Transverse colon (tissue), 4 donors: ENCODE results near the gene ARNT2.

Experiments used
- EP300 ChIP-seq: sonication (generic); formaldehyde crosslinking; IDR thresholded peaks from one replicate; pipeline ENCODE4 v1.6.1; 2017; ENCODE audit warnings: antibody characterized with exemption, low read depth
- POLR2A ChIP-seq: fragments of 450-650 bp; IDR thresholded peaks from one replicate; pipeline ENCODE4 v1.6.1; 2016; ENCODE audit warnings: antibody characterized with exemption, mild to moderate bottlenecking, moderate library complexity
- POLR2AphosphoS5 ChIP-seq, 3 donors: sonication (generic); formaldehyde crosslinking; IDR thresholded peaks; one replicate each; pipeline ENCODE4 v1.6.1; 2016; ENCODE audit warnings: antibody characterized with exemption in 3 of 3
- TF ChIP-seq, protein P1 (sequence below), 5 experiments: fragments of 200-600 bp in 3 of 5; fragments of 450-650 bp in 2 of 5; sonication (generic) in 3 of 5; IDR thresholded peaks; 1 replicate in 2 of 5; 2 replicates in 3 of 5; pipeline ENCODE4 v1.5.1; 2016 to 2017; ENCODE audit warnings: antibody characterized with exemption in 5 of 5, inconsistent platforms in 3 of 5, mild to moderate bottlenecking in 2 of 5, moderate library complexity in 1 of 5

DNA sequence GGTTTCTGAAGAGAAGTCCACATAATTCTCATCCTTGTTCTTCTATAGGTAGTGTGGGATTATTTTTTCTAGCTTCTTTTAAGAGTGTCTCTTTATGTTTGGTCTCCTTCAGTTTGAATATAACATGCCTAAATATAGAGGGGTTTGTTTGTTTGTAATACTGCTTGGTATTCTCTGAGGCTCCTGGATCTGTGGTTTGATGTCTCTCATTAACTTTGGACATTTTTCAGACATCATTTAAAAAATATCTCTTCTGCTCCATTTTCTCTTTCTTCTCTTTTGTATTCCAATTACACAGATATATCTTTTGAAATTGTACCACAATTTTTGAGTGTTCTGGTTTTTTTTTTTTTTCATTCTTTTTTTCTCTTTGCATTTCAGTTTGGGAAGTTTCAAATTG, 113.1 kb downstream of the ARNT2 start:
- TF ChIP-seq, protein P1, sequence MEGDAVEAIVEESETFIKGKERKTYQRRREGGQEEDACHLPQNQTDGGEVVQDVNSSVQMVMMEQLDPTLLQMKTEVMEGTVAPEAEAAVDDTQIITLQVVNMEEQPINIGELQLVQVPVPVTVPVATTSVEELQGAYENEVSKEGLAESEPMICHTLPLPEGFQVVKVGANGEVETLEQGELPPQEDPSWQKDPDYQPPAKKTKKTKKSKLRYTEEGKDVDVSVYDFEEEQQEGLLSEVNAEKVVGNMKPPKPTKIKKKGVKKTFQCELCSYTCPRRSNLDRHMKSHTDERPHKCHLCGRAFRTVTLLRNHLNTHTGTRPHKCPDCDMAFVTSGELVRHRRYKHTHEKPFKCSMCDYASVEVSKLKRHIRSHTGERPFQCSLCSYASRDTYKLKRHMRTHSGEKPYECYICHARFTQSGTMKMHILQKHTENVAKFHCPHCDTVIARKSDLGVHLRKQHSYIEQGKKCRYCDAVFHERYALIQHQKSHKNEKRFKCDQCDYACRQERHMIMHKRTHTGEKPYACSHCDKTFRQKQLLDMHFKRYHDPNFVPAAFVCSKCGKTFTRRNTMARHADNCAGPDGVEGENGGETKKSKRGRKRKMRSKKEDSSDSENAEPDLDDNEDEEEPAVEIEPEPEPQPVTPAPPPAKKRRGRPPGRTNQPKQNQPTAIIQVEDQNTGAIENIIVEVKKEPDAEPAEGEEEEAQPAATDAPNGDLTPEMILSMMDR (IDR thresholded peaks at IDR 0.05), result no peak
- no peak for TF ChIP-seq POLR2AphosphoS5 (IDR thresholded peaks at IDR 0.05)
- no peak for TF ChIP-seq POLR2A
- TF ChIP-seq EP300, result no peak
